ENCODE measurements around the gene CCR5.
A peak's percentile ranks its signal among the peaks of the same experiment; 100 is the strongest.

The CCR5 gene

GRCh38 chr3:46371519-46372340 lies 984 bp downstream of the CCR5 start:
- H3K4me3 ChIP-seq (ENCODE audit: low read depth, low read length) = no peak overlapping the region
- TF ChIP-seq CTCF (IDR thresholded peaks at IDR 0.05; ENCODE audit: low read depth, low read length, missing control alignments) = no peak
- in situ Hi-C loops (cut with HindIII; ENCODE audit: low sequenced_read_pairs) = no loop called here

GRCh38 chr3:46372492-46373359 lies 2.0 kb downstream of the CCR5 start:
- TF ChIP-seq CTCF (IDR thresholded peaks at IDR 0.05; ENCODE audit: low read depth, low read length, missing control alignments) = peak; percentile 62
- H3K4me3 ChIP-seq (ENCODE audit: low read depth, low read length) = no peak overlapping the region
- in situ Hi-C loops (cut with HindIII; ENCODE audit: low sequenced_read_pairs) = no loop called here
- peak; percentile 1 for DNase-seq (ENCODE audit: low read depth)

More at GRCh38 chr3:46371519-46372340, 984 bp downstream of the CCR5 start:
- DNase-seq (ENCODE audit: low read depth) = no peak

- in situ Hi-C loops (cut with HindIII; ENCODE audit: low sequenced_read_pairs) = no loop called here
- no peak for TF ChIP-seq CTCF (IDR thresholded peaks at IDR 0.05; ENCODE audit: low read depth, low read length, missing control alignments)
- no peak for DNase-seq (ENCODE audit: low read depth)
- H3K4me3 ChIP-seq (ENCODE audit: low read depth, low read length) = no peak overlapping the region
Observed at GRCh38 chr3:46374755-46375154, 4.0 kb downstream of the CCR5 start.

- no peak overlapping the region for H3K4me3 ChIP-seq (ENCODE audit: low read depth, low read length)
- DNase-seq (ENCODE audit: low read depth) = no peak
- in situ Hi-C loops (cut with HindIII; ENCODE audit: low sequenced_read_pairs) = no loop called here
- no peak for TF ChIP-seq CTCF (IDR thresholded peaks at IDR 0.05; ENCODE audit: low read depth, low read length, missing control alignments)
Observed at GRCh38 chr3:46375218-46375617, 4.5 kb downstream of the CCR5 start.

- no peak for TF ChIP-seq CTCF (IDR thresholded peaks at IDR 0.05; ENCODE audit: low read depth, low read length, missing control alignments)
- in situ Hi-C loops (cut with HindIII; ENCODE audit: low sequenced_read_pairs) = no loop called here
- no peak for DNase-seq (ENCODE audit: low read depth)
- no peak overlapping the region for H3K4me3 ChIP-seq (ENCODE audit: low read depth, low read length)
Observed at GRCh38 chr3:46375814-46376213, 5.1 kb downstream of the CCR5 start.

- peak; percentile 19 for DNase-seq (ENCODE audit: low read depth)
- H3K4me3 ChIP-seq (ENCODE audit: low read depth, low read length) = no peak overlapping the region
- peak; percentile 78 for TF ChIP-seq CTCF (IDR thresholded peaks at IDR 0.05; ENCODE audit: low read depth, low read length, missing control alignments)
- in situ Hi-C loops (cut with HindIII; ENCODE audit: low sequenced_read_pairs) = no loop called here
Observed at GRCh38 chr3:46378426-46378942, 7.7 kb downstream of the CCR5 start.

Data from astrocyte of the cerebellum (primary cell).